A549 (cell line): ENCODE results near the gene FSD1. TPM values are rescaled to one million over a fixed set of nuclear protein-coding genes. Genes with fewer than 3 reads are reported as not detected.
"Not testable (repeated sequence)": the region's sequence is repeated elsewhere in the genome, so short reads cannot be mapped to it uniquely, and the experiment has no call there.

Source experiments
- ATAC-seq, 2 experiments: fragments of 200-7000 bp in 1 of 2; fragments of >200 bp in 1 of 2; cut with Nextera tagmentation in 1 of 2; cut with Tn5 transposase in 1 of 2; 3 replicates each; pipeline versions ENCODE4 v1.8.0 to v1.9.1; 2018 to 2020; ENCODE audit warnings: mild to moderate bottlenecking in 1 of 2, moderate library complexity in 1 of 2
- CTCF ChIA-PET: fragments of 300-600 bp; sonication (Branson Sonifier 250); formaldehyde crosslinking; extraction: SDS; loops from one replicate; lab custom pipeline; 2021; ENCODE audit warnings: antibody characterized with exemption, inconsistent platforms; lab: Yijun Ruan, JAX
- POLR2A ChIA-PET: fragments of 350-600 bp; formaldehyde crosslinking; extraction: SDS; loops from one replicate; lab custom pipeline; 2021; ENCODE audit warnings: antibody characterized with exemption, inconsistent platforms; lab: Yijun Ruan, JAX
- DNase-seq, 2 experiments: peaks; one replicate each; pipeline versions ENCODE4 v3.0.0 to v3.0.0-alpha.2; 2011 to 2016; ENCODE audit warnings: low read depth in 1 of 2, low spot score in 1 of 2
- FAIRE-seq: peaks from 2 replicates; lab custom pipeline; 2011; peaks lifted over from hg19 to GRCh38; lab: Jason Lieb, UNC
- H3K27ac ChIP-seq, 2 experiments: fragments of >200 bp; sonication (Bioruptor Twin); formaldehyde crosslinking; 3 replicates each; pipeline ENCODE4 v1.5.1; 2016 to 2017
- H3K4me1 ChIP-seq: fragments of >200 bp; sonication (Bioruptor Twin); formaldehyde crosslinking; 3 replicates; pipeline ENCODE4 v1.6.1; 2016
- H3K4me2 ChIP-seq: fragments of >200 bp; sonication (Bioruptor Twin); formaldehyde crosslinking; 3 replicates; pipeline ENCODE4 v1.6.1; 2016
- H3K4me3 ChIP-seq: fragments of >200 bp; sonication (Bioruptor Twin); formaldehyde crosslinking; 3 replicates; pipeline ENCODE4 v1.5.1; 2016
- H3K9me3 ChIP-seq: fragments of >200 bp; sonication (Bioruptor Twin); formaldehyde crosslinking; 3 replicates; pipeline ENCODE4 v1.6.1; 2016
- E2F6 ChIP-seq: IDR thresholded peaks from 2 replicates; pipeline ENCODE4 v1.6.1; 2012; ENCODE audit warnings: low read depth, borderline replicate concordance
- FOSL2 ChIP-seq, 2 experiments: fragments of 450-650 bp in 1 of 2; fragments of >200 bp in 1 of 2; sonication (Bioruptor Twin) in 1 of 2; formaldehyde crosslinking; IDR thresholded peaks; 2 replicates each; pipeline versions ENCODE4 v1.5.0 to v1.6.1; 2016 to 2020; ENCODE audit warnings: mild to moderate bottlenecking in 1 of 2, moderate library complexity in 1 of 2
- KDM5A ChIP-seq: fragments of 200-600 bp; sonication (generic); IDR thresholded peaks from 2 replicates; pipeline ENCODE4 v1.6.1; 2016; ENCODE audit warnings: antibody characterized with exemption, mild to moderate bottlenecking
- NR3C1 ChIP-seq: fragments of >200 bp; sonication (Bioruptor Twin); formaldehyde crosslinking; IDR thresholded peaks from 3 replicates; pipeline ENCODE4 v1.6.1; 2017
- PBX3 ChIP-seq: IDR thresholded peaks from 2 replicates; pipeline ENCODE4 v1.6.1; 2012
- POLR2AphosphoS2 ChIP-seq: conservative IDR thresholded peaks from 2 replicates; pipeline ENCODE4 v1.6.1; 2012; ENCODE audit warnings: low read length, improper control_type of control experiment, inconsistent platforms
- REST ChIP-seq: fragments of 200-600 bp; sonication (generic); IDR thresholded peaks from 2 replicates; pipeline ENCODE4 v1.6.1; 2016; ENCODE audit warnings: antibody characterized with exemption, mild to moderate bottlenecking, moderate library complexity
- RFX5 ChIP-seq: fragments of 450-650 bp; IDR thresholded peaks from 2 replicates; pipeline ENCODE4 v1.7.1; 2014; ENCODE audit warnings: antibody characterized with exemption, mild to moderate bottlenecking, moderate library complexity
- RNF2 ChIP-seq: fragments of 200-600 bp; sonication (generic); IDR thresholded peaks from 2 replicates; pipeline ENCODE4 v1.6.1; 2016; ENCODE audit warnings: low read depth, mild to moderate bottlenecking, antibody characterized with exemption, moderate library complexity, borderline replicate concordance
- SMC3 ChIP-seq: fragments of >200 bp; sonication (Bioruptor Twin); formaldehyde crosslinking; IDR thresholded peaks from 3 replicates; pipeline ENCODE4 v1.6.1; 2018; ENCODE audit warnings: inconsistent platforms
- ZFP36 ChIP-seq: fragments of 450-650 bp; IDR thresholded peaks from 2 replicates; pipeline ENCODE4 v1.6.1; 2014; ENCODE audit warnings: borderline replicate concordance; ENCODE audit not compliant: partially characterized antibody
- ZNF302 ChIP-seq: fragments of 250-450 bp; sonication (Bioruptor Pico); IDR thresholded peaks from 2 replicates; pipeline ENCODE4 v1.9.0; 2021; ENCODE audit warnings: inconsistent platforms, mild to moderate bottlenecking, moderate library complexity
- WGBS: methylation state at CpG from one replicate; pipeline ENCODE4 v1.1.6; 2017; ENCODE audit errors: missing lambda C conversion rate; 5-methylcytosine and 5-hydroxymethylcytosine counted together
- polyA plus RNA-seq, 4 experiments: library from polyadenylated mRNA; depleted of rRNA in 3 of 4; stranded (reverse); fragments of >200 nt; fragmentation: RNase III in 1 of 4; extraction: RNeasy Plus Mini Kit Qiagen cat#74134 plus additional on column Dnase treatment in 1 of 4; gene quantifications; 2 replicates in 3 of 4; 3 replicates in 1 of 4; pipeline ENCODE4 v1.2.3, GENCODE V29; 2011 to 2017
- TF ChIP-seq, protein P1 (sequence below): fragments of >200 bp; sonication (Bioruptor Twin); formaldehyde crosslinking; IDR thresholded peaks from 2 replicates; pipeline ENCODE4 v1.6.1; 2016
- TF ChIP-seq, protein P2 (sequence below): fragments of >200 bp; sonication (Bioruptor Twin); formaldehyde crosslinking; IDR thresholded peaks from 3 replicates; pipeline ENCODE4 v1.6.1; 2016

The FSD1 gene
- polyA plus RNA-seq, 2 of the 4 experiments (the other 2 are of a cell fraction) = 3.5 to 13.2 TPM

DNA sequence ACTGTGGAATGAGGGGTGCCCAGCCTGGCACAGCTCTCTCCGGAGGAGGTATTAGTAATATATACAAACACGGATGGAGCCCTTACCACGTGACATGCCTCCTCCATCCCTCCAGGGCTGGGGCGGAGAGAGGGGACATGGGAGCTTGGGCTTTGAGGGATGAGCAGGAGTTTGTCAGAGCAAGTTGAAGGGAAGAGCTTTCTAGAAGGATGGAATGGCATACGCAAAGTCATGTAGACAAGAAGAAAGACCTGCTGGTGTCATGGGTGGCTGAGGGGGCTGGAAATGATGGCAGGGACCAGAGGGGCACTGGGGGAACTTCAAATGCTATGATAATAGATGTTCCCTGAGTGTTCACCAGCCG is 41.6 kb downstream of the FSD1 start:
- Histone ChIP-seq H3K4me1 (peaks cover 8% of the 10 kb centered on the region; the same call in 1 of the 3 replicates), H3K4me2 (no peak overlapping the region), H3K9me3 (no peaks in the 10 kb centered on the region), H3K27ac (no peak overlapping the region)
- ATAC-seq = no peak
- ChIA-PET CTCF (no interaction called here), POLR2A (no interaction called here)
- FAIRE-seq = no peak
- 98% methylated on average over 3 of the region's 6 CpGs for WGBS
- TF ChIP-seq POLR2AphosphoS2 (no peak), RNF2 (no peak)
- TF ChIP-seq, all 56 proteins: peak for 0
- DNase-seq = no peak
- no peak overlapping the region for H3K4me3 ChIP-seq

DNA sequence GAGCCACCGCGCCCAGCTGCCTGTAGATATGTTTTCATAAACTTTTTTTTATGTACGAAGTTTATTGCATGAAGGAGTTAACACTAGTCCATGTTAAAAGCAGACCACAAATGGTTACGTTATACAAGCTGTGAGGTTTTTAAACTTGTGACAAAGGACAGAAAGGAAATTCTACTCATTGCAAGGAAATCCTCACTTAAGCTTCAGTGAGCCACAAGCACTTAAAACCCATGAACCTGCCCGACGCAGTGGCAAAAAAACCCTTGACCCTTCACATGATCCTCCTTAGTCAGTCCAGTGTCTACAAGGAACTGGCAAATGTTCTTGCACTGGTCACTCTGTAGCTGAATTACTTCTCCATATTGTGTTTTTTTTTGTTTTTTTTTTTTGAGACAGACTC is 43.1 kb downstream of the FSD1 start:
- whole genome bisulfite sequencing = 94% methylated on average over 6 of the region's 6 CpGs
- CTCF ChIA-PET = interaction anchor here (0.6 to 3.5 kb wide), 2 partner anchors 53 to 75 kb away, joined by 3 to 9 read pairs; partner anchors contain the start of gene SH3GL1
- no peaks in the 10 kb centered on the region for H3K9me3 ChIP-seq
- FAIRE-seq = no peak
- TF ChIP-seq RFX5 = no peak
- TF ChIP-seq SMC3 = no peak
- no peak for TF ChIP-seq KDM5A
- TF ChIP-seq E2F6 = no peak
- TF ChIP-seq NR3C1 = no peak
- TF ChIP-seq FOSL2 (IDR thresholded peaks at IDR 0.05) = no peak
- TF ChIP-seq FOSL2 (CRISPR knock-in tag; IDR thresholded peaks at IDR 0.05) = no peak
- TF ChIP-seq PBX3 = no peak
- TF ChIP-seq, protein P1, sequence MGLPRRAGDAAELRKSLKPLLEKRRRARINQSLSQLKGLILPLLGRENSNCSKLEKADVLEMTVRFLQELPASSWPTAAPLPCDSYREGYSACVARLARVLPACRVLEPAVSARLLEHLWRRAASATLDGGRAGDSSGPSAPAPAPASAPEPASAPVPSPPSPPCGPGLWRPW = no peak
- no peak for TF ChIP-seq REST
- TF ChIP-seq, all 56 proteins: peak for 0
- DNase-seq = no peak
- Histone ChIP-seq H3K27ac (no peak overlapping the region), H3K4me1 (peaks cover 5% of the 10 kb centered on the region; the same call in 1 of the 3 replicates), H3K4me2 (no peak overlapping the region), H3K4me3 (no peak overlapping the region)
- POLR2A ChIA-PET = interaction anchor here (0.7 kb wide), 1 partner anchor 20 kb away, joined by 3 read pairs; no protein-coding TSS in a partner anchor
- ATAC-seq = no peak

- WGBS = 93% methylated on average over 15 of the region's 16 CpGs
Observed at GRCh38 chr19:4349225-4349624, 44.8 kb downstream of the FSD1 start.

GRCh38 chr19:4350111-4350510 is 45.7 kb downstream of the FSD1 start:
- DNase-seq (no peak), FAIRE-seq (no peak), ATAC-seq (no peak)
- no peaks in the 10 kb centered on the region for H3K4me1 ChIP-seq
- no peak overlapping the region for H3K4me3 ChIP-seq
- H3K27ac ChIP-seq = no peak overlapping the region
- no peaks in the 10 kb centered on the region for H3K9me3 ChIP-seq
- no peak overlapping the region for H3K4me2 ChIP-seq
- 93% methylated on average over 6 of the region's 8 CpGs for WGBS
- CTCF ChIA-PET = no interaction called here
- TF ChIP-seq KDM5A (no peak), ZFP36 (peak; percentile 55), ZNF302 (no peak), PBX3 (no peak)
- TF ChIP-seq, protein P2, sequence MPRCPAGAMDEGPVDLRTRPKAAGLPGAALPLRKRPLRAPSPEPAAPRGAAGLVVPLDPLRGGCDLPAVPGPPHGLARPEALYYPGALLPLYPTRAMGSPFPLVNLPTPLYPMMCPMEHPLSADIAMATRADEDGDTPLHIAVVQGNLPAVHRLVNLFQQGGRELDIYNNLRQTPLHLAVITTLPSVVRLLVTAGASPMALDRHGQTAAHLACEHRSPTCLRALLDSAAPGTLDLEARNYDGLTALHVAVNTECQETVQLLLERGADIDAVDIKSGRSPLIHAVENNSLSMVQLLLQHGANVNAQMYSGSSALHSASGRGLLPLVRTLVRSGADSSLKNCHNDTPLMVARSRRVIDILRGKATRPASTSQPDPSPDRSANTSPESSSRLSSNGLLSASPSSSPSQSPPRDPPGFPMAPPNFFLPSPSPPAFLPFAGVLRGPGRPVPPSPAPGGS = no peak
- TF ChIP-seq, all 56 proteins: peak for 1
- POLR2A ChIA-PET = no interaction called here

More at GRCh38 chr19:4349225-4349624, 44.8 kb downstream of the FSD1 start:
- POLR2A ChIA-PET, H3K9me3 ChIP-seq, H3K4me3 ChIP-seq, ATAC-seq, H3K27ac ChIP-seq, FAIRE-seq, H3K4me1 ChIP-seq, DNase-seq, H3K4me2 ChIP-seq: not testable (repeated sequence)
- CTCF ChIA-PET = interaction anchor here (0.7 to 3.5 kb wide), 4 partner anchors 11 to 51 kb away, joined by 3 to 9 read pairs (median 4); partner anchors contain the start of gene SH3GL1
